Aortic smooth muscle cell (primary cell): ENCODE measurements around the gene HPS3. TPM values are rescaled to one million over a fixed set of nuclear protein-coding genes. Genes with fewer than 3 reads are reported as not detected.

Experiments used
- total RNA-seq: library from RNA; depleted of rRNA; stranded (reverse); fragments of >200 nt; gene quantifications from 2 replicates; pipeline ENCODE4 v1.2.3, GENCODE V29; 2014

The HPS3 gene
- 25.9 and 28.7 TPM in 2 replicates for total RNA-seq

DNA sequence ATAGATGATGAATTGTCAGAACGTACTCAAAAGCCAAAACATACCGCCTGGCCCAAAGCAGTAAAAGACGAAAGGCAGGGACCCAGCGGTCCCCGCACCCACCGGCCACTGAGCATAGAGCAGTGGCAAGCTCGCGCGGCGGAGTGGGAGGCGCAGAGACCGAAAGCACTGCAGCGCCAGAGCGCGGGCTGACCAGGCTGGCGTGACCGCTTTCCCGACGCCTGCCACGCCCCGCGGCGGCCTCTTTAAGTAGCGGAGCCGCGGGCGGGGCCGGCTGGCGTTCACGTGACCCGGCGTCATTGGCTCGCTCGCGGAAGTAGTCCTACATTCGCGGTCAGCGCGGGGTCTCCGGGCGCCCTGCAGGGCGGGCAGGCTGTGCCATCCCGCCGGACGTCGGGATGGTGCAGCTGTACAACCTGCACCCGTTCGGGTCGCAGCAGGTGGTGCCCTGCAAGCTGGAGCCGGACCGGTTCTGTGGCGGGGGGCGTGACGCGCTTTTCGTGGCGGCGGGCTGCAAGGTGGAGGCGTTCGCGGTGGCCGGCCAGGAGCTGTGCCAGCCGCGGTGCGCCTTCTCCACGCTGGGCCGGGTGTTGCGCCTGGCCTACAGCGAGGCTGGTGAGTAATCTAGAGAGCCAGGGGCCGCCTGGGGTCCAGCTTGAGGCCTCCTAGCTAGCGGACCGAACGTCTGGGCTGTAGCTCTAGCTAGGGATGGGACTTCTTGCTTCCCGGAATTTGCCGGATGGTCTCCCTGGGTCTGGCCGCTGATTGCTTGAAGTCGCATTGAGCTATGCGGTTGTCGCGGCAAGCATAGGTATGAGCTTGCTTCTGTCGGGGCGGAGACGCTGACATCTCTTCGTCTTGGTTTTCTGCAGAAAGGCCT, at the start of gene HPS3:
Gene HPS3 (plus strand): TSS at position 313 of the 880 bp plus-strand sequence. CDS start 86 bp downstream, at position 399.

DNA sequence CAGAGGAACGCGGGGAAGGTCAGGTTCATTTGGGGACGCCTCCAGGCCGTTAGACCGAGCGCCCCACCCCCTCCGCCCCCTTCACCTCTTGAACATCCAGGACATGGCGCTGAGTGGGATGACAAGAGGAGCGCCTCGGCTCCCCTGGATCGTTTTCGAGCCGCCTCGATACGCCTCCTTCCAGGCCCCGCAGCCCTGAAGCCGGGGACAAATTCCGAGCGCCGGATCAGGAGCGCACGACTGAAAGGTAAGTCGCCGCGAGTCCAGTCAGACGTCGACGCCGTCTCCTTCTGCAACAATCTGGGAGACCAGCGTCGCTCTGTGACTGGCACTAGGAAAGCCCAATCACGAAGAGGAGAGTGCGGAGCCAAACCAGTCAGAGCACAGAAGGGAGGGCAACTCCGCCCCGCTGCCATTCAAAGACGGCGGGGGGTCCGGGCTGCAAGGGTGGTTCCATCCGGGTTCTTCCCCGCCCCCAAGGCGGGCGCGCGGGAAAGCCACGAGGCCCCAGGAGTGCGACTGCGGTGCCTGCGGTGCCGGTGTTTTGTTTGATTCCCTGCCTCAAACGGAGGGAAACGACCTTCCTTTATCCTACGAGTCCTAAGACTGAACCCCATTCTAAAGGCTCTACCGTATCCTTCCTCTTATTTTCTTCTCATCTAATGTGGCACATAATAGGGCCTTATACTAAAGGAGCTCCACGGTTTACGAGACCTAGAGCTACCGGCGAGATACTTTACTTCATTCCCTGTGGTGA, 43.0 kb upstream of the HPS3 start, which contains the start of gene HLTF:
Gene HLTF (minus strand): TSS at position 302 of the 757 bp plus-strand sequence. CDS start 197 bp downstream, at position 105.

GRCh38 chr3:149221783-149222517, 92.5 kb downstream of the HPS3 start, which contains the start of gene CP:
TSS of gene CP (minus strand) at chr3:149221829. CDS start at chr3:149221792, 37 bp downstream.

Other genes starting within 250 kb of the HPS3 start
- 37.5 and 49.7 TPM in 2 replicates for gene GYG1, start 138.1 kb upstream of the HPS3 start, total RNA-seq
- gene HLTF, start 43.1 kb upstream of the HPS3 start, total RNA-seq = 57.0 and 70.8 TPM in 2 replicates
- 17.2 and 63.3 TPM in 2 replicates for gene CP, start 92.2 kb downstream of the HPS3 start, total RNA-seq
- 2.7 and 3.4 TPM in 2 replicates for gene TM4SF18, start 204.0 kb downstream of the HPS3 start, total RNA-seq
- gene TM4SF1, start 248.0 kb downstream of the HPS3 start, total RNA-seq = 1,887 and 2,041 TPM in 2 replicates